Inflammatory macrophage treated with lipopolysaccharide for 4 hours (primary cell): ENCODE measurements around the gene IFNAR2.
"Not testable (repeated sequence)": the region's sequence is repeated elsewhere in the genome, so short reads cannot be mapped to it uniquely, and the experiment has no call there.

Experiments used
- DNase-seq: peaks from one replicate; pipeline ENCODE4 v3.0.0-alpha.2; 2020

Gene IFNAR2

DNA sequence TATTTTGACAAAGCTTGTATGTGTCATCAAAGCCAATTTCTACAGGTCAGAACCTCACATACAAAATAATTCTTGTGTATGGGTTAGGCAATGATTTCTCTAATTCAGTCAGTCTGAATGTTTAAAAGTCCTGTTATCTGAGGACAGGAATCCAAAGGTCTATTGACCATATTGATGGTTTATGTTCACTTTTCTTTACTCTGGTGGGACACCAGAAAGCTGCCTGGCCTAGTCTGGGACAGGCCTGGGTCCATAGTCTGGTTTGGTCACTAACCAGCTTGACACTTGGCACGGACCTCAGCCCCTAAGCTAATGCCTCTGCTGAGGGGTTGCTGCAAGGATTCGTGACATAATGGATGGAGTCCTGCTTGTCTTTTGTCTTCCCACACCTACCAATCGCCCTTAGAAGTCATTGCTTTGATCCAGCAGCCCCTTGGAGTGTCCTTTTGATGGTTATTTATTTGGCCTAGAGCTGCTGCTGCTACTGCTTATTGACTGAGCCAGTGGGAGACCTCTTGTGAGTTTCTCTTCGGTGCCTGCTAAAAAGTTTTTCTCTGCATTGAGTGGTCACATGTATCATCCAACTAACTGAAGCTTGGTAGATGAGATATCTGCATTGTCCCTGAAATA is 15.7 kb downstream of the IFNAR2 start:
- DNase-seq: no peak

DNA sequence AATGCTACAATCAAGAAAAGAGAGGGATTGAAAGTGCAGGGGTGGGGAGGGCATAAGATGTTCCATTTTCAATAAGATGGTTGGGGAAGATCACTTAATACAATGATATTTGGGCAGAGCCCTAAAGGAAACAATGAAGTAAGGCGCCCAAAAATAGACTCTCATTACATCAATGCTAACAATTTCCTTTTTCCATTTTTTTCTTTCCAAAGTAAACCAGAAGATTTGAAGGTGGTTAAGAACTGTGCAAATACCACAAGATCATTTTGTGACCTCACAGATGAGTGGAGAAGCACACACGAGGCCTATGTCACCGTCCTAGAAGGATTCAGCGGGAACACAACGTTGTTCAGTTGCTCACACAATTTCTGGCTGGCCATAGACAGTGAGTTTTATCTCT is 16.8 kb downstream of the IFNAR2 start:
- DNase-seq: no peak

DNA sequence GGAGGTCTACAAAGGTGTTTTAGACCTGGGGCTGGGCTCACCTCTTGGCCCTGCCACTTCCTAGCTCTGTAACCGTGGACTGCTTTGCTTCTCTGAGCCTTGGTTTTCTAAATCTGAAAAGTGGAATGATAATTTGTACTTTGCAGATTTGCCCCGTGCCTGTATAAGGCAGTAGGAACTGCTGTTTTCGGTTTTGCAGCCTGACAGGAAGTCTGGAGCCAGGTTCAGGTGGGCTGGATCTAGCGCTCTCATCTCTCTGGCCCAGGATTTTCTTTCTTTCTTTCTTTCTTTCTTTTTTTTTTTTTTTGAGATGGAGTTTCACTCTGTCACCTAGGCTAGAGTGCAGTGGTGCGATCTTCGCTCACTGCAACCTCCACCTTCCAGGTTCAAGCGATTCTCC is 17.2 kb downstream of the IFNAR2 start:
- DNase-seq: no peak

DNA sequence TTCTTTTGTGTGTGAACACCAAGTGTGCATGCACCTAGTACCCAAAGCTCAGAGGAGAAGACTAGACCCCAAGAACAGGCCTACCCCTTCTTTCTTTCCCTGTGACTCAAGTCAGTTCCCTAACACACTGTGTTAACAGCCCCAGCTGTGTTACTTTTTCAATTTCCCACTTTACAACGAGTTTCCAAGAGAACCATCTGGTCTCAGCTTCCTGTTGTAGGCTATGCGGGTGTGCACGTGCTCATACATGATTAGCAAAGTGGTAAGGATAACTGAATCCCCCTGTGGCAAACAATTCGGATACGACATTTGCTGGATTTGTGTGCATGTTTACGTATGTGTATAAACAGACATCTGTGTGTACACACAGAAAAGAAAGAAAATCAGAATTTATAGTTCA is 17.9 kb downstream of the IFNAR2 start:
- no peak for DNase-seq

DNA sequence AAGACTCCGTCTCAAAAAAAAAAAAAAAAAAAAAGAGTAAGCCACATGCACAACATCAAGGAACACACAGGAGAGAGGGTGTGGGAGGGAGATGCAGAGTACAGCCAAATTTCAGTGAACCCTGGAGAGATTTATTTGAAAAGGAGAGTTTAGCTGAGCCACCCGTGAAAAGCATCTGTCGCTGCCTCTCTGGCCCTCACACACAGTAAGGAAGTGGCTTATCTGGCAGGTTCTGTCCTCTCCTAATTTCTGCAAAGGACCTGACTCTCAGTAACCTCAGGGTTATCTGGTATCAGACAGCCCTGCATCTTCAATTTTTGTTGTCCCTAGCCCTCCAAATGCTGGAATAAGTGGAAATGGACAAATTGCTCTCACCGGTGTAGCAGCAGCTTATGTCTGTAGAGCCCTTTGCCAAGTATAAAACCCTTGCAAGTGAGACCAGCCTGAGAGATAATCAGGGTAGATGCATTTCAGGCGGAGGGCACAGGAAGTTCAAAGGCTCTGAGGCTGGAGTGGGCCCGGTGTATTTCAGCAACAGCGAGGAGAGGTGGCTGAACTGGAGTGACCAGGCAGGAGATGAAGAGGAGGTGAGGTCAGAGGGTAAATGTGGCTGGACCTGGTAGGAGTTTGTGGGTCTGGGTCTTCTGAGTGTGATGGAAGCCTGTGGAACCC is 19.7 kb downstream of the IFNAR2 start:
- DNase-seq: no peak

DNA sequence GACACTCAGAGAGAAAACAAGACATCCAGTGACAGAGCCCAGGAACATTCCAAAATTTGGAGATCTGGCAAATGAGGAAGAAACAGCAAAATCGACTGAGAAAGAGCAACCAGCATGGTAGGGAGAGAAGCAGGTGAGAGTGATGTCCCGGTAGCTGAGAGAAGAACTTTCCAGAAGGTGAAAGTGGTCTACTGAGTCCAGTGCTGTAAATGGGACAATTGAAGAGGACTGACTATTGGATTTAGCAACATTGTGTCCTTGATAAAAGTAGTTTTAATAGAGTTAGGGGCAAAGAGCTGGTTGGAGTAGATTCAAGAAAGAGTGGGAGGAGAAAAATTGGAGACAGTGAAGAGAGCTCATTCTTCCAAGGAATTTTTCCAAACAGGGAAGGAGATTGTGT is 21.4 kb downstream of the IFNAR2 start:
- DNase-seq: no peak

DNA sequence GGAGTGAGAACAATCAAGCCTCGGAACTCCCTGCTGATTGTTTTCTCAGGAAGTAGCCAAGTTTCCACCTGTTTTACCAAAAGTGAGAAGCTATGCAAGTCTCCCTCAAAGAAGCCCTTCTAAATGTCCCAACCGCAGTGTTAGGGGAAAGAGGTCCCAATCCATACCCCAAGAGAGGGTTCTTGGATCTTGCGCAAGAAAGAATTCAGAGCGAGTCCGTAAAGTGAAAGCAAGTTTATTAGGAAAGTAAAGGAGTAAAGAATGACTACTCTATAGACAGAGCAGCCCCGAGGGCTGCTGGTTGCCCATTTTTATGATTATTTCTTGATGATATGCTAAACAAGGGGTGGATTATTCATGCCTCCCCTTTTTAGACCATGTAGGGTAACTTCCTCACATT is 23.6 kb downstream of the IFNAR2 start:
- not testable (repeated sequence) for DNase-seq

DNA sequence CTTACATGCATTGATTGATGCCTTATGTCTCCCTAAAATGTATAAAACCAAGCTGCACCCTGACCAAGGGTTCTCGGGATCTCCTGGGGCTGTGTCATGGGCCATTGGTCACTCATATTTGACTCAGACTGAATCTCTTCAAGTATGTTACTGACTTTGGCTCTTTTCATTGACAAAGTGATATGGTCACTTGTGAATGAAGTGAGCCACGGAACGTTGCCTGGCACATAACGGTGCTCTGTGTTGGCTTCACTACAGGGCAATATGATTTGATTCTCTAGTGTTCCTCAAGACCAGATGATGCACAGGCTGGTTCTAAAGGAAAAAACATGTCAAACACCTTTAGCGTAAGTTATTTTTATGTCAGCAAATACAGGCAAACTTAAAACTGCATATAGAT is 25.0 kb downstream of the IFNAR2 start:
- no peak for DNase-seq

DNA sequence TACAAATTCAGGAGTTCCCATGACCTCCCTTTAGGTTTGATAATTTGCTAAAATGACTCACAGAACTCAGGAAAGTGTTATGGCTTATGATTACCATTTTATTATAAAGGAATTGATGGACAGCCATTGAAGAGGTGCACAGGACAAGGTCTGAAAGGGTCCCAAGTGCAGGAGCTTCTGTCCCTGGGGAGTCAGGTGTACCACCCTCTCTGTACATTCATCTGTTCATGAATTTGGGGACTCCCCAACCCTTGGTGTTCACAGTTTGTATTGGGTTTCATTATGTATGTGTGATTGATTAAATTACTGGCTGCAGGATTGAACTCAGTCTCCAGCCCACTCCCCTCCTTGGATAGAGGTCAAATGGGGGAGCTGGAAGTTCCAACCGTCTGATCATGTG is 25.7 kb downstream of the IFNAR2 start:
- DNase-seq: no peak

DNA sequence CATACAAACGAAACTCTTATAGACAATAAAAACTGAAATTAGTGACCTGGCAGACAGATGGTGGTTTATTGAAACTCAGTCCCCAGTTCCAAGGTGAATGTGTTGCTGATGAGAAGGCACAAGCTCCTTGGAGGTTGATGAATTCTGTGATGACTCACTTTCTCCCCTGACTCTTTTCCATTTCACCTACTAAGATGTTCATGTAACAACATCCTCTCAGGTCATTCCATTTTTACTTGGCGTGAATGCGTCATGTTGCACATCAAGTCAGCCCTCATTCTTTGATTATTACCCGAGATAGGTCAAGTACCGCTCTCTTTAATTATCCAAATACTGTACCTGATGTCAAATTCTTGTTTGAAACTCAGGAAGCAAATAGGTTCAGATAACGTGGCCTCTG is 26.3 kb downstream of the IFNAR2 start:
- no peak for DNase-seq

DNA sequence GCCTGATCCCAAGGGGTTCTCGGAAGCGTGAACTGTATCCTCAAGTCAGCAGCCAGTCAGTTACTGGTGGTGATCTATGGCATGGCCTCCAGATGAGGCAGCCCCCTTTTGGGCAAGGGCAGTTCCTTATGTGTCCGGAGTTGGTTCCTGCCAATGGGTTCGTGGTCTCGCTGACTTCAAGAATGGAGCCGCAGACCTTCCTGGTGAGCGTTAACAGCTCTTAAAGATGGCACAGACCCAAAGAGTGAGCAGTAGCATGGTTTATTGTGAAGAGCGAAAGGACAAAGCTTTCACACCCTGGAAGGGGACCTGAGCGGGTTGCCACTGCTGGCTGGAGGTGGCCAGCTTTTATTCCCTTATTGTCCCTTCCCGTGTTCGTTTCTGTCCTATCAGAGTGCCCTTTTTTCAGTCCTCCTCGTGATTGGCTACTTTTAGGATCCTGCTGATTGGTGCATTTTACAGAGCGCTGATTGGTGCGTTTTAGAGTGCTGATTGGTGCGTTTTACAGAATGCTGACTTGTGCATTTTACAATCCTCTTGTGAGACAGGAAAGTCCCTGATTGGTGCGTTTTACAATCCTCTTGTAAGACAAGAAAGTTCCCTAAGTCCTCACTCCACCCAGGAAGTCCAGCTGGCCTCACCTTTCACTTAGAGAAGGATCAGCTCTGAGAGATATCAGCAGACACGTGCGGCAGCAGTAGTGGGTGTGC is 27.5 kb downstream of the IFNAR2 start:
- no peak for DNase-seq

DNA sequence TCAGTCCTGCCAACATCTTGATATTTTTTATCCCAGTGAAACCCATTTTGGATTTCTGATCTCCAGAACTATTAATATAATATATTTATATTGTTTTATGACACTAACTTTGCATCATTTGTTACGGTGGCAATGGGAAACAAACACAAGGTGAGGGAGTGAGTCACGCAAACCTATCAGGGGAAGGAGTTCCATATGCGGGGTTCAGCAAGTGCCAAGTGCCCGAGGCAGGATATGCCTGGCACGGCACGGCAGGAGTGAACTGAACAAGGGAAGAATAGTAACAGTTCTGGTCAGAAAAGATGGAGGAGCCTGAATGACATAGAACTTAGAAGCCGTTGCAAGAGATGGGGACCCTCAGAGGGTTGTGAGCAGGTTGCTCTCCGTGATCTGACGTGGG is 28.7 kb downstream of the IFNAR2 start:
- DNase-seq: no peak

DNA sequence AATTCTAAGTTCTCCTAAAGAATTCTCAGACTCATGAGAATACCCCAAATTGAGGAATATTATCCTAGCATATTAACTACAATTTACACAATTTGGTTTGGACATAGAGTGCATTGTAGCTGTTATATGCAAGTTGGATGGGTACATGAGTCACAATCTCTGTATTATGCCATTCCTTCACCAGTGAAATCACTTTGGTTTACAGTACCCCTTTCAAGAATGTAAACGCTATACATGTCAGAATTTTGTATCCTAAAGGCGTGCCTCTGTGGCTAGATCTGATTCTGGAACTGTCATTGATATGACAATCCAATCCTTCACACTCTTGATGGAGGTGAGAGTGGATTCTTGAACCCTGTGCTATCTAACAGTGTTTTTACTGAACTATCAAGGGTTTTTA is 29.7 kb downstream of the IFNAR2 start:
- peak; percentile 56 for DNase-seq

DNA sequence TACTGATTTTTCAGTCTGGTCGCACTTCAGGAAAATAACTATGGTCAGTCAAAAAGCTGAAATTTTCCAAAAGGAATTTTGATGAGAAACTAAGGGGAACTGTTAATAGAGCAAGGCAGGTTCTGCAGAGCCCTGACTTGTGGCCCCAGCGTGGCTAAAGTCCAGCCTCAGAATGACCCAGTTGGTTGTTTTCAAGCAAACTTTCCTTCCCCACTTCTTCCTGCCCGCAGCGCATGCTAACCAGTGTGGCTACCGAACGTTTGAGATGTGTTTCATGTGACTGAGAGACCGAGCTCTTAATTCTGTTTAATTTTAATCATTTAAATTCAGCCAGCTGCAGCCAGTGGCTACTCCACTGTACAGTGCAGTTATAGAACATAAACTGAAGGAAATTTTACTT is 30.3 kb downstream of the IFNAR2 start:
- no peak for DNase-seq

DNA sequence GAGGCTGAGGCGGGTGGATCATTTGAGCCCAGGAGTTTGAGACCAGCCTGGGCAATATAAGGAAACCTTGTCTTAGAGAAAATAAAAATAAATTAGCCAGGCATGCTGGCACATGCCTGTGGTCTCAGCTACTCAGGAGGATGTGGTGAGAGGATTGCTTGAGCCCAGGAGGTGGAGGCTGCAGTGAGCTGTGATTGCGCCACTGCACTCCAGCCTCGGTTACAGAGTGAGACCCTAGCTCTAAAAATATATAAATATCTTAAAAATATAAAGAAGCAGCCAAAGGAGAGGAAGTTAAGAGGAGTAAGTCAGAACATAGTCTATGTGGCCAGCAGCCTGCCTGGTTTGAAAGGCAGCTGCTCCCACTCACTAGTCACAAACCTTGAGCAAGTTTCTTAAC is 31.9 kb downstream of the IFNAR2 start:
- DNase-seq: peak; percentile 22

DNA sequence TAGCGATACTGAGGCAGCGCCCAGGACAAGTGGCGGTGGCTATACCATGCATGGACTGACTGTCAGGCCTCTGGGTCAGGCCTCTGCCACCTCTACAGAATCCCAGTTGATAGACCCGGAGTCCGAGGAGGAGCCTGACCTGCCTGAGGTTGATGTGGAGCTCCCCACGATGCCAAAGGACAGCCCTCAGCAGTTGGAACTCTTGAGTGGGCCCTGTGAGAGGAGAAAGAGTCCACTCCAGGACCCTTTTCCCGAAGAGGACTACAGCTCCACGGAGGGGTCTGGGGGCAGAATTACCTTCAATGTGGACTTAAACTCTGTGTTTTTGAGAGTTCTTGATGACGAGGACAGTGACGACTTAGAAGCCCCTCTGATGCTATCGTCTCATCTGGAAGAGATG is 33.2 kb downstream of the IFNAR2 start:
- DNase-seq: no peak

DNA sequence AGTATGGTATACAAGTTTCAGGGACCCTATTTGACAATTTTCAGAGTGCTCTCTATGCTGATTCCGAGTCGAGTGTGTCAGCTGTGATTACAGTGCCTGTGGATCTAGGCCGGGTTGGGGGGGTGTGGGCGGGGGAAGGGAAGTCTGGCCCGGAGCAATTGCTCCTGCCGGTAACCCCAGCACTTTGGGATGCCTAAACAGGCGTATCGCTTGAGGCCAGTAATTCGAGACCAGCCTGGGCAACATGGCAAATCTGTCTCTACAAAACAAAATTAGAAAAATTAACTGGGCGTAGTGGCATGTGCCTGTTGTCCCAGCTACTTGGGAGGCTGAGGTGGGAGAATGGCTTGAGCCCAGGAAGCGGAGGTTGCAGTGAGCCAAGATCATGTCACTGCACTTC is 34.8 kb downstream of the IFNAR2 start:
- DNase-seq: no peak

DNA sequence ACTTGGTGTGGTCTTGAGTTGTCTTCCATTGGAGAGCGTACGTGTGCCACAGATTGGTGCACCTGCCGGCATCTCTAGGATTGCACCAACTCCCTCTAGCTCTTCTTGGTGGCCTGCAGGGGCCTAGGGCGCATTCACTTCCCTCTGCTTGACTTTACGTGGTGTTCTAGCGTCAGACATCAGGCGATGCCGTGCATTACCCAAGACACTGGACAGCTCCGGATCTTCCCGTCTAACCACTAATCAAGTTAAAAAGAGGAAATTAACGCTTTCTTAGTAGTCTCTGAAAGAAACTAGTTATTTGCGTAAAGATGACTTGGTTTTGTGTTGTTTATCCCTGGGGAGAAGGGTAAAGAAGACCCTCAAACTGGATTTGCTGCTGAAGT is 35.9 kb downstream of the IFNAR2 start:
- peak; percentile 98 for DNase-seq

DNA sequence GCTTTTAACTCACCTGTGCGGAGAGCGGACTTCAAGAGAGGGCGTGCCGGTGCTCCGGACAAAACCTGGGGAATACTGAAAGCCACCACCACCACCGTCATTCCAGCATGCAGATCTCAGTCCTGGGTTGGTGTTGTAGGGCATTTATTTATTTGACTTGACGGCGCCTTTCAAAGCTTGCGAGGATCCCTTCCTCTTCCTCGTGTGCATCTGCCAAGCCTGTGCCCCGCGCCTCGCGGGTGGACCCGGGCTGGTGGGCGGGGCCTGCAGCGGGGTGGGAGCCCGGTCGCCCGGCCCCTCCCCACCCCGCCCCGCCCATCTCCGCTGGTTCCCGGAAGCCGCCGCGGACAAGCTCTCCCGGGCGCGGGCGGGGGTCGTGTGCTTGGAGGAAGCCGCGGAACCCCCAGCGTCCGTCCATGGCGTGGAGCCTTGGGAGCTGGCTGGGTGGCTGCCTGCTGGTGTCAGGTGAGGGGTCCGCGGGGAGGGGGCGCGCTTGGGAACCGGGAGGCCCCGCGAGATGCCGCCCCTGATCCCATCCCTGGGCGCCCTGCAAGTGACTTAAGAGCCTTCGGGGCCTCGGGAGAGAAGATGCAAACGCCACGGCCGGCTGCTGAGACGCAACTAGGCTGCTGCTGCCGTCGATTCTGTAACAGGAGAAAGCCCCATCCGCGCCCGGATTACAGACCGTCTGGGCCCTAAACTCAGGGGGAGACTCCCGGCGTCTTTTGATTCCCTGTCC is 36.5 kb downstream of the IFNAR2 start, which contains the start of gene IL10RB:
IL10RB (plus strand) TSS at position 318 of the 739 bp plus-strand sequence; CDS start at position 417, 99 bp downstream.
- peak; percentile 87 for DNase-seq

DNA sequence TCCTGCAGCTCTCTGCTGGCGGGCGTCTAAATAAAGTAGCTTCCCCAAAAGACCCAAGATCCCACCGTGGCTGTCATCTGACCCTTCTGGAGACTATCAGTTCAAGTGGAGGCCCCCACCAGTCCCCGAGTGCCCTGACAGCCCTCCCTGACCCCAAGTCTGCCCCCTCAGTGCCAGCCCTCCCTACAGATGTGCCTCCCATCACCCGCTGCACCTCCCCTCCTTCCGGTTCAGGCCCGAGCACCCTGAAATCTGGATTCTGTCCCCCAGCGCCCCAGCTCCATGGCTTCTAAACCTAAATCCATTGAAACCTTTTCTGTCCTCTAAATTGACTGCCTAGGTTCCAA is 37.0 kb downstream of the IFNAR2 start:
- no peak for DNase-seq

DNA sequence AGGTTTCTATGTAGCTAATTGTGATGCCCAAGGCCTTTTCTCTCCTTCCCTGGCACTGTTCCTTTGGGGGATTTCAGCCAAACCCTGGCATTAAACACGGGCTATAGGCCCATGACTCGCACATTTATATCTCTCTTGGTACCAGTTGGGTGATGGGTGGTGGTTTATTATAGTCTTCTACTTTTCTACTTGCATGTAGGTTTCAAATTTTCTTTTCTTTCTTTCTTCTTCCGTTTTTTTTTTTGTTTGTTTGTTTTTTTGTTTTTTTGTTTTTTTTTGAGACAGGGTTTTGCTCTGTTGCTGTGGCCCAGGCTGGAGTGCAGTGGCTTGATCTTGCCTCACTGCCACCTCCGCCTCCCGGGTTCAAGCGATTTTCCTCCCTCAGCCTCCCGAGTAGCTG is 37.5 kb downstream of the IFNAR2 start:
- DNase-seq: peak; percentile 13

DNA sequence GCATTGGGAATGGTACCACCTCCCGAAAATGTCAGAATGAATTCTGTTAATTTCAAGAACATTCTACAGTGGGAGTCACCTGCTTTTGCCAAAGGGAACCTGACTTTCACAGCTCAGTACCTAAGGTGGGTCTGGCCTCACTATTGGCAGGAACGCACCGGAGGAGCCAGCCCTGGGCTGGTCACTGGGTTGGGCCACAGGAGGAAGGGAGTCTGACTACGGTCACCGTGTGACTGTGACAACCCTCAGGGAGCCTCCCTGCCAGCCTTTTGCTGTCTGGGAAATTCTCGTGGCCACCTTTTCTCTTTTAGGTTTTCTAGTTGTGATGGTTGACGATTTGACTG is 38.6 kb downstream of the IFNAR2 start:
- DNase-seq: peak; percentile 57

DNA sequence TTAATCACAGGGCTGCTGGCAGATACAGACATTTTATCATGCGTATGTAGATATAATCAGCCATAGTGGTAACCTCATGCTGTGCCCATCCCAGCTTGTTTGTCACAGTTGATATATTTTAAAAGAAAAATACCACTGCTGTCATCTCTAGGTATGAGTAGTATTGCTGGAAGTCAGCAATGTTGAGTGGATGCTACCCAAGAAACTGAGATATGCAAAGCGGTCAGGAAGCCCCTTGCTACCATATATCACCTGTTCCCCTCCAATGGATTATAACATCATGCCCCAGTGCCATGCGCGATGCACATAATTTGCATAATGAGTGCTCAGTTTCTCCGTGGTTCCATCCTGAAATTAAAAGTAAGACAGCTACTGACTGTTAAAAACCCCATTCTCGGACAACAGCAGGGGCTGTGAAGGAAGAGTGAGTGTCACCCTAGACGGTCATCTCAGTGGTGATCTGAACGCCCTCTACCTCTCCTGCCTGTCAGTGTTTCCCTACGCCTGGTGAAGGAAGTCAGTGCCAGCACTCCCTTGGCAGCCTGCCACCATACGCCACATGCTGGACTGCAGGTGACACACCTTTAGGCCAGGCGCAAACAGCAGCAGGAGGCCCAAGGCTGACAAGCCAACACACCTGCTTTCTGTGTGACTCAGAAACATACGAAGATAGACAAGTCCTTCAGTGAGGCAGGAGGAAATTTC is 39.2 kb downstream of the IFNAR2 start:
- no peak for DNase-seq
